GM12878 (cell line): ENCODE results near the gene PRDX3. TPM values are rescaled to one million over a fixed set of nuclear protein-coding genes. Genes with fewer than 3 reads are reported as not detected.

Experiments used
- ATAC-seq: fragments of 200-7000 bp; cut with Tn5 transposase; 3 replicates; pipeline ENCODE4 v1.9.1; 2020; ENCODE audit warnings: mild to moderate bottlenecking, moderate library complexity
- BruUV-seq: library from RNA; stranded (reverse); fragments of 400-500 nt; replicated peaks from 2 replicates; lab custom pipeline; 2021; lab: Mats Ljungman, UMichigan
- CTCF ChIA-PET: fragments of 300-600 bp; sonication (Branson Sonifier 250); formaldehyde crosslinking; extraction: SDS; loops from one replicate; lab custom pipeline; 2021; ENCODE audit warnings: inconsistent platforms; lab: Yijun Ruan, JAX
- POLR2A ChIA-PET: fragments of 350-600 bp; formaldehyde crosslinking; extraction: SDS; loops from one replicate; lab custom pipeline; 2021; ENCODE audit warnings: inconsistent platforms; lab: Charles Lee
- RAD21 ChIA-PET: fragments of 300-600 bp; sonication (Branson Sonifier 250); formaldehyde crosslinking; loops from one replicate; lab custom pipeline; 2023; ENCODE audit warnings: antibody characterized with exemption; ENCODE audit not compliant: unreplicated experiment; lab: Charles Lee
- SMC1A ChIA-PET: fragments of 300-600 bp; sonication (Branson Sonifier 250); formaldehyde crosslinking; loops from one replicate; lab custom pipeline; 2023; ENCODE audit not compliant: unreplicated experiment, uncharacterized antibody; lab: Charles Lee
- DNase-seq: peaks from one replicate; pipeline ENCODE4 v3.0.0-alpha.2; 2011; ENCODE audit warnings: low read depth, low spot score
- FAIRE-seq: peaks from 3 replicates; lab custom pipeline; 2011; peaks lifted over from hg19 to GRCh38; lab: Jason Lieb, UNC
- H2AFZ ChIP-seq: 2 replicates; pipeline ENCODE4 v1.6.0; 2011; ENCODE audit warnings: low read depth, low read length, control low read depth; ENCODE audit not compliant: control insufficient read depth
- H3K27ac ChIP-seq: 2 replicates; pipeline ENCODE4 v1.5.1; 2011; ENCODE audit warnings: control low read depth; ENCODE audit not compliant: control insufficient read depth, insufficient read depth
- H3K27me3 ChIP-seq, 2 experiments: replicated peaks in 1 of 2; 2 replicates each; pipeline versions ENCODE4 v1.6.0 to v1.6.1; 2011; ENCODE audit warnings: low read length in 1 of 2; ENCODE audit not compliant: control insufficient read depth in 2 of 2, insufficient read depth in 2 of 2
- H3K36me3 ChIP-seq, 2 experiments: 2 replicates each; pipeline ENCODE4 v1.5.1; 2011; ENCODE audit warnings: low read length in 1 of 2; ENCODE audit not compliant: control insufficient read depth in 2 of 2, insufficient read depth in 2 of 2
- H3K4me1 ChIP-seq: 2 replicates; pipeline ENCODE4 v1.6.1; 2011; ENCODE audit warnings: mild to moderate bottlenecking, low read length, moderate library complexity, mixed read lengths; ENCODE audit not compliant: control insufficient read depth, insufficient read depth
- H3K4me2 ChIP-seq: 2 replicates; pipeline ENCODE4 v1.6.0; 2011; ENCODE audit warnings: control low read depth; ENCODE audit not compliant: control insufficient read depth, insufficient read depth
- H3K4me3 ChIP-seq: fragments of 200-600 bp; sonication (generic); 2 replicates; pipeline ENCODE4 v1.5.1; 2016
- H3K79me2 ChIP-seq: 2 replicates; pipeline ENCODE4 v1.6.0; 2011; ENCODE audit warnings: low read length; ENCODE audit not compliant: control insufficient read depth, insufficient read depth
- H3K9ac ChIP-seq: 2 replicates; pipeline ENCODE4 v1.8.0; 2011; ENCODE audit warnings: low read length, control low read depth, mixed read lengths; ENCODE audit not compliant: control insufficient read depth, insufficient read depth
- H3K9me3 ChIP-seq: replicated peaks from 3 replicates; pipeline ENCODE4 v1.5.1; 2011; ENCODE audit warnings: mild to moderate bottlenecking, low read length; ENCODE audit not compliant: control insufficient read depth, insufficient read depth
- H4K20me1 ChIP-seq: 2 replicates; pipeline ENCODE4 v1.6.0; 2011; ENCODE audit not compliant: control insufficient read depth, insufficient read depth
- ATF7 ChIP-seq: fragments of 450-650 bp; IDR thresholded peaks from 2 replicates; pipeline ENCODE4 v1.6.1; 2016; ENCODE audit warnings: low read depth, mild to moderate bottlenecking
- BCL11A ChIP-seq: IDR thresholded peaks from 2 replicates; pipeline ENCODE4 v1.6.1; 2011; ENCODE audit warnings: low read depth, low read length
- E4F1 ChIP-seq: fragments of 450-650 bp; IDR thresholded peaks from 2 replicates; pipeline ENCODE4 v1.6.1; 2018; ENCODE audit warnings: borderline replicate concordance, mild to moderate bottlenecking; ENCODE audit not compliant: partially characterized antibody
- HCFC1 ChIP-seq: fragments of 150-350 bp; IDR thresholded peaks from 2 replicates; pipeline ENCODE4 v1.6.1; 2014; ENCODE audit warnings: low read length
- HDAC6 ChIP-seq: fragments of 200-600 bp; sonication (generic); IDR thresholded peaks from one replicate; pipeline ENCODE4 v1.8.0; 2017; ENCODE audit warnings: antibody characterized with exemption; ENCODE audit not compliant: unreplicated experiment
- IKZF2 ChIP-seq, 2 experiments: fragments of 450-650 bp; IDR thresholded peaks; 2 replicates each; pipeline ENCODE4 v1.6.1; 2017; ENCODE audit warnings: mild to moderate bottlenecking in 2 of 2, moderate library complexity in 2 of 2
- IRF4 ChIP-seq: IDR thresholded peaks from 2 replicates; pipeline ENCODE4 v1.6.1; 2011; ENCODE audit warnings: low read depth, low read length
- IRF5 ChIP-seq: fragments of 450-650 bp; IDR thresholded peaks from 2 replicates; pipeline ENCODE4 v1.6.1; 2017; ENCODE audit warnings: borderline replicate concordance
- MEF2B ChIP-seq: fragments of 450-650 bp; IDR thresholded peaks from 2 replicates; pipeline ENCODE4 v1.6.1; 2018; ENCODE audit warnings: mild to moderate bottlenecking, moderate library complexity; ENCODE audit not compliant: partially characterized antibody, poor library complexity, severe bottlenecking
- MXI1 ChIP-seq: fragments of 150-350 bp; IDR thresholded peaks from 2 replicates; pipeline ENCODE4 v1.6.1; 2011; ENCODE audit warnings: low read depth, mild to moderate bottlenecking, inconsistent platforms, low read length, improper control_type of control experiment
- MYC ChIP-seq: IDR thresholded peaks from 2 replicates; pipeline ENCODE4 v1.6.1; 2011; ENCODE audit warnings: mild to moderate bottlenecking, low read length, moderate library complexity, inconsistent platforms; ENCODE audit not compliant: insufficient read depth, insufficient replicate concordance, insufficient read length, severe bottlenecking
- RBBP5 ChIP-seq: fragments of 200-600 bp; sonication (generic); conservative IDR thresholded peaks from 2 replicates; pipeline ENCODE4 v1.6.1; 2016
- RFX5 ChIP-seq: IDR thresholded peaks from 2 replicates; pipeline ENCODE4 v1.6.1; 2011; ENCODE audit warnings: low read depth, low read length, improper control_type of control experiment
- SIN3A ChIP-seq: IDR thresholded peaks from 2 replicates; pipeline ENCODE4 v1.6.1; 2012; ENCODE audit warnings: low read depth, low read length, improper control_type of control experiment
- SMAD1 ChIP-seq: fragments of 450-650 bp; IDR thresholded peaks from 2 replicates; pipeline ENCODE4 v1.6.1; 2018; ENCODE audit warnings: mild to moderate bottlenecking, low read depth; ENCODE audit not compliant: partially characterized antibody
- SP1 ChIP-seq: IDR thresholded peaks from one replicate; pipeline ENCODE4 v1.6.1; 2011; ENCODE audit warnings: low read depth, low read length
- ZBTB4 ChIP-seq: fragments of 450-650 bp; formaldehyde crosslinking; IDR thresholded peaks from 2 replicates; pipeline ENCODE4 v1.4.0; 2022; ENCODE audit warnings: mild to moderate bottlenecking, moderate library complexity
- ZNF622 ChIP-seq: fragments of 450-650 bp; IDR thresholded peaks from 2 replicates; pipeline ENCODE4 v1.6.1; 2017; ENCODE audit warnings: mild to moderate bottlenecking, inconsistent platforms
- WGBS: methylation state at CpG from one replicate; pipeline ENCODE4 v1.1.6; 2016; ENCODE audit warnings: low lambda C conversion rate; ENCODE audit not compliant: insufficient replicate concordance, insufficient coverage; ENCODE audit errors: missing lambda C conversion rate; 5-methylcytosine and 5-hydroxymethylcytosine counted together
- in situ Hi-C: fragments of 300-500 bp; cut with MboI; formaldehyde crosslinking; loops from 9 replicates; pipeline ENCODE4 v1.14.3; 2018; ENCODE audit warnings: mixed read lengths
- intact Hi-C: fragments of 100-400 bp; cut with micrococcal nuclease; formaldehyde crosslinking; loops from one replicate; pipeline ENCODE4 v1.14.2; 2022; ENCODE audit not compliant: unreplicated experiment
- polyA plus RNA-seq, 11 experiments: library from polyadenylated mRNA; depleted of rRNA in 4 of 11; unstranded in 6 of 11; stranded (reverse) in 5 of 11; fragments of >200 nt; fragmentation: Nextera tagmentation in 4 of 11; fragmentation: Illumina TruSeq in 1 of 11; extraction: Ambion mirVana in 4 of 11; extraction: Trizol in 1 of 11; gene quantifications; 1 replicate in 1 of 11; 2 replicates in 10 of 11; pipeline versions ENCODE4 v1.2.1 to v1.2.3, GENCODE V29; 2011 to 2016; ENCODE audit warnings: inconsistent platforms in 2 of 11, missing spikeins in 2 of 11, low read depth in 1 of 11
- total RNA-seq, 4 experiments: library from RNA; depleted of rRNA in 3 of 4; stranded (reverse); fragments of >200 nt in 3 of 4; fragmentation: Illumina TruSeq in 1 of 4; extraction: Trizol in 1 of 4; gene quantifications; 2 replicates each; pipeline versions ENCODE4 v1.2.1 to v1.2.3, GENCODE V29; 2013 to 2021

Gene PRDX3
- total and polyA plus RNA-seq, 10 of the 15 experiments (the other 5 are each of a cell fraction or from before 2014, with no cell fraction given) = 195 to 1,431 (median 398) TPM

GRCh38 chr10:119153041-119153440 lies 25.6 kb downstream of the PRDX3 start:
- no peaks in the 10 kb centered on the region for H4K20me1 ChIP-seq
- H3K79me2 ChIP-seq = no peaks in the 10 kb centered on the region
- no TSS peak for BruUV-seq
- ChIA-PET CTCF (interaction anchor here (0.8 to 2.5 kb wide), 5 partner anchors 9 to 292 kb away, joined by 3 to 9 read pairs (median 4); no protein-coding TSS in a partner anchor), SMC1A (interaction anchor here (1.2 kb wide), 1 partner anchor 12 kb away, joined by 4 read pairs; no protein-coding TSS in a partner anchor), POLR2A (interaction anchor here (1.0 kb wide), 1 partner anchor 11 kb away, joined by 4 read pairs; no protein-coding TSS in a partner anchor), RAD21 (interaction anchor here (1.2 to 1.5 kb wide), 2 partner anchors 11 to 47 kb away, joined by 3 to 5 read pairs; no protein-coding TSS in a partner anchor)
- no peak overlapping the region for H3K27ac ChIP-seq
- H3K27me3 ChIP-seq = no peaks in the 10 kb centered on the region
- H3K36me3 ChIP-seq = peaks cover 3 to 25% of the 10 kb centered on the region in 2 experiments
- no peak overlapping the region for H3K4me2 ChIP-seq
- no peak for FAIRE-seq
- WGBS = 59% methylated on average over 5 of the region's 5 CpGs
- no peak overlapping the region for H2AFZ ChIP-seq
- H3K9ac ChIP-seq = no peak overlapping the region
- no peak overlapping the region for H3K4me3 ChIP-seq
- ATAC-seq = no peak
- H3K4me1 ChIP-seq = no peaks in the 10 kb centered on the region
- H3K9me3 ChIP-seq = no peaks in the 10 kb centered on the region
- TF ChIP-seq MXI1 (no peak), SP1 (no peak), SMAD1 (no peak), RFX5 (no peak), IRF5 (no peak), E4F1 (no peak), IKZF2 (IDR thresholded peaks at IDR 0.05) (no peak), HCFC1 (no peak), IRF4 (no peak), ZNF622 (no peak), RBBP5 (no peak), MYC (no peak), SIN3A (no peak), BCL11A (no peak), HDAC6 (no peak), ZBTB4 (CRISPR knock-in tag) (no peak), MEF2B (no peak), ATF7 (no peak)
- intact Hi-C loops (no loop called here), in situ Hi-C loops (no loop called here)
- DNase-seq = no peak
